Heart left ventricle (tissue), 16 donors: ENCODE measurements around the gene RTF1. TPM values are rescaled to one million over a fixed set of nuclear protein-coding genes. Genes with fewer than 3 reads are reported as not detected.
A peak's percentile ranks its signal among the peaks of the same experiment; 100 is the strongest.
"Not testable (repeated sequence)": the region's sequence is repeated elsewhere in the genome, so short reads cannot be mapped to it uniquely, and the experiment has no call there.

Source experiments
- ATAC-seq, 4 donors: fragments of 200-7000 bp; cut with Tn5 transposase; one replicate each; pipeline ENCODE4 v1.9.1; 2020 to 2022; ENCODE audit warnings: moderate library complexity in 4 of 4, mild to moderate bottlenecking in 3 of 4, moderate number of reproducible peaks in 1 of 4
- DNase-seq, 5 donors: peaks; one replicate each; pipeline ENCODE4 v3.0.0-alpha.2; 2020
- H3K27ac ChIP-seq, 12 donors: fragments of 200-600 bp; sonication (generic) in 4 of 12; one replicate each; pipeline versions ENCODE4 v1.5.0 to v1.8.0; 2016 to 2022; ENCODE audit warnings: mild to moderate bottlenecking in 2 of 12
- H3K27me3 ChIP-seq, 9 donors: fragments of 200-600 bp; sonication (generic) in 2 of 9; one replicate each; pipeline versions ENCODE4 v1.5.1 to v1.8.0; 2016 to 2022; ENCODE audit warnings: mild to moderate bottlenecking in 3 of 9
- H3K36me3 ChIP-seq, 9 donors: fragments of 200-600 bp; sonication (generic) in 2 of 9; one replicate each; pipeline versions ENCODE4 v1.5.0 to v1.8.0; 2018 to 2022; ENCODE audit warnings: mild to moderate bottlenecking in 2 of 9
- H3K4me1 ChIP-seq, 12 donors: fragments of 200-600 bp; sonication (generic) in 4 of 12; one replicate each; pipeline versions ENCODE4 v1.5.0 to v1.8.0; 2016 to 2022; ENCODE audit warnings: mild to moderate bottlenecking in 3 of 12
- H3K4me3 ChIP-seq, 12 donors: fragments of 200-600 bp; sonication (generic) in 4 of 12; one replicate each; pipeline versions ENCODE4 v1.5.0 to v1.8.0; 2017 to 2022; ENCODE audit warnings: mild to moderate bottlenecking in 9 of 12, moderate library complexity in 4 of 12
- H3K9me3 ChIP-seq, 12 donors: fragments of 200-600 bp; sonication (generic) in 4 of 12; one replicate each; pipeline versions ENCODE4 v1.5.0 to v1.8.0; 2016 to 2022; ENCODE audit warnings: mild to moderate bottlenecking in 1 of 12
- POLR2A ChIP-seq, 2 donors: fragments of 450-650 bp; IDR thresholded peaks; one replicate each; pipeline ENCODE4 v1.6.1; 2017; ENCODE audit warnings: antibody characterized with exemption in 2 of 2, mild to moderate bottlenecking in 2 of 2, moderate library complexity in 2 of 2
- WGBS, 4 donors: extraction: QIAGEN DNeasy Blood & Tissue Kit in 2 of 4; methylation state at CpG; one replicate each; pipeline versions ENCODE4 v1.1.5 to v1.1.7; 2013 to 2018; 5-methylcytosine and 5-hydroxymethylcytosine counted together
- intact Hi-C, 10 donors: fragments of 100-400 bp; cut with DNase I; formaldehyde crosslinking; loops; one replicate each; pipeline versions ENCODE4 v1.11.1 to v1.14.2; 2022
- long read RNA-seq, 3 donors: library from polyadenylated mRNA; unstranded; transcript quantifications; one replicate each; pipeline ENCODE4 v2.0.0, GENCODE V29; 2020 to 2021
- polyA plus RNA-seq, 2 donors: library from polyadenylated mRNA; stranded (reverse); fragments of 200-250 nt; gene quantifications; one replicate each; pipeline ENCODE4 v1.2.3, GENCODE V29; 2013
- total RNA-seq, 9 donors: library from RNA; depleted of rRNA in 2 of 9; stranded (reverse); fragments of >200 nt in 2 of 9; fragmentation: NEBNext Ultra II Directional in 3 of 9; extraction: Animal tissue kit (Norgen Biotek cat#: 25700) in 3 of 9; gene quantifications; one replicate each; pipeline versions ENCODE4 v1.1.0 to v1.2.4, GENCODE V29; 2016 to 2023
- TF ChIP-seq, protein P1 (sequence below), 12 donors: fragments of 200-600 bp; sonication (generic) in 4 of 12; IDR thresholded peaks; one replicate each; pipeline versions ENCODE4 v1.5.0 to v1.8.0; 2018 to 2022; ENCODE audit warnings: antibody characterized with exemption in 12 of 12, mild to moderate bottlenecking in 5 of 12
- donor health status: ischemic (EF 13 %, LVEDD 7.1; RV severe dilation, severe dysfunction).
- donor health status: healthy with polysubstance abuse.
- donor health status: DM: no; HTN: yes; CAD: no.
- donor health status: DM: no; HTN: no; CAD: no.
- donor health status: ischemic (EF 25% LVEDD 6.9; RV normal size, moderate dysfunction).
- donor health status: ischemic (EF 25% LVEDD 5.7; RV mildly dilated, moderate dysfunction).
- donor health status: healthy.
- donor health status: DM: yes; HTN: yes; CAD: no.
- donor health status: ischemic (EF 35%, LVEDD 5.7; RV mildly dilated, moderate dysfunction).
- donor health status: nonischemic (EF 11% LVEDD 7.7; RV severe dilation, severe dysfunction).
- donor health status: DM: yes; HTN: yes; CAD: no.
- donor health status: PGD.
- donor health status: ischemic (EF 29% LVEDD 5.4; RV normal size, mild dysfunction).
- donor health status: nonischemic (EF 23%, LVEDD 6.1; RV moderate dilation, normal function).

The RTF1 gene
- total RNA-seq: 10 to 100 TPM; 19.1 to 33.3 (median 28.5) TPM
- polyA plus RNA-seq: 10 to 100 TPM; 16.5 to 16.6 TPM
- long read RNA-seq, donor 1, full-length matches to known transcripts: 12 of 109 reads
- long read RNA-seq, donor 1, partial matches to known transcripts: 97 of 109 reads
- long read RNA-seq, donor 1, other reads (novel, unspliced or antisense): 0 of 109 reads
- long read RNA-seq, donor 2, full-length matches to known transcripts: 6 of 99 reads
- long read RNA-seq, donor 2, partial matches to known transcripts: 91 of 99 reads
- long read RNA-seq, donor 2, other reads (novel, unspliced or antisense): 2 of 99 reads
- long read RNA-seq, donor 3, full-length matches to known transcripts: 9 of 93 reads
- long read RNA-seq, donor 3, partial matches to known transcripts: 81 of 93 reads
- long read RNA-seq, donor 3, other reads (novel, unspliced or antisense): 3 of 93 reads

DNA sequence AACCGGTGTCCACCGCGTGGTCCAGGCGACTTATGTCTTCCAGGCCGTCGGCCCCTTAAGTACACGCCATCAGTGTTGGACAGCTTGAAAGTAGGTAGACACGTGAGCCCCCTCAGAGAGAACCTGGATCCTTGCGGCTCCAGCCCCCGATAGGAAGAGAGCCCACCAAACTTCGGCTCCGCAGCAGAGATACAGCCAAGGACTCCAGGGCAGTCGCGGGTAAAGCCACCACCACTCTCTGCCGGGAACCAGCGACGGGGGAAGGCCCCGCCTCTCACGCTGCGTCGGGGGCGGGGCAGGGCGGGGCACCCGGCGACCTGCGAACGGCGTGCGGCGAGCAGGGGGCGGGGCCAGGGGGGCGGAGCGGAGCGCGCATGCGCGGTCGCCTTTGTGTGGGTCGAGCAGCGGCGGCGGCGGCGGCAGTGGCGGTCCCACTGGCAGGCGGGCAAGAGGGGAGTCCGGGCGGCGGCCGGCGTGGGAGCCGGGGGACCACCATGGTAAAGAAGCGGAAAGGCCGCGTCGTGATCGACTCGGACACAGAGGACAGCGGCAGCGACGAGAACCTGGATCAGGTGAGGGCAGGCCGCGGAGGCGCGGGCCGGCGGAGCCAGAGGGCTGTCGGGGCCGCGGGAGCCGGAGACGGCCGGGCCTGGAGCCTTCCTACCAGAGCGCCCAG, at the start of gene RTF1:
Gene RTF1, plus strand, starts transcription at position 354 of the 676 bp plus-strand sequence. Its CDS starts 21 bp downstream, at position 375.
- DNase-seq (peak; percentile 94 to 98 (median 96)), ATAC-seq (peak; percentile 96 to 98 (median 98))
- peaks cover 5 to 38% (median 26%) of the 10 kb centered on the region in 12 donors for H3K4me1 ChIP-seq
- H3K9me3 ChIP-seq: no peaks in the 10 kb centered on the region
- no peaks in the 10 kb centered on the region for H3K27me3 ChIP-seq
- H3K27ac ChIP-seq: peak within 1 kb of the TSS; percentile 25 to 94 (median 85)
- H3K36me3 ChIP-seq: no peaks in the 10 kb centered on the region
- intact Hi-C loops: loop anchor here in 1 of 10 donors (2.0 kb wide), 1 partner anchor 14 kb away; the partner anchor contains the start of gene NDUFAF1
- WGBS, 4 donors: 0 to 1% (median 1%) methylated on average over 36 to 74 of the region's 74 CpGs
- H3K4me3 ChIP-seq: peak within 1 kb of the TSS; percentile 80 to 99 (median 98)
- TF ChIP-seq, protein P1, sequence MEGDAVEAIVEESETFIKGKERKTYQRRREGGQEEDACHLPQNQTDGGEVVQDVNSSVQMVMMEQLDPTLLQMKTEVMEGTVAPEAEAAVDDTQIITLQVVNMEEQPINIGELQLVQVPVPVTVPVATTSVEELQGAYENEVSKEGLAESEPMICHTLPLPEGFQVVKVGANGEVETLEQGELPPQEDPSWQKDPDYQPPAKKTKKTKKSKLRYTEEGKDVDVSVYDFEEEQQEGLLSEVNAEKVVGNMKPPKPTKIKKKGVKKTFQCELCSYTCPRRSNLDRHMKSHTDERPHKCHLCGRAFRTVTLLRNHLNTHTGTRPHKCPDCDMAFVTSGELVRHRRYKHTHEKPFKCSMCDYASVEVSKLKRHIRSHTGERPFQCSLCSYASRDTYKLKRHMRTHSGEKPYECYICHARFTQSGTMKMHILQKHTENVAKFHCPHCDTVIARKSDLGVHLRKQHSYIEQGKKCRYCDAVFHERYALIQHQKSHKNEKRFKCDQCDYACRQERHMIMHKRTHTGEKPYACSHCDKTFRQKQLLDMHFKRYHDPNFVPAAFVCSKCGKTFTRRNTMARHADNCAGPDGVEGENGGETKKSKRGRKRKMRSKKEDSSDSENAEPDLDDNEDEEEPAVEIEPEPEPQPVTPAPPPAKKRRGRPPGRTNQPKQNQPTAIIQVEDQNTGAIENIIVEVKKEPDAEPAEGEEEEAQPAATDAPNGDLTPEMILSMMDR (IDR thresholded peaks at IDR 0.05): no peak
- TF ChIP-seq POLR2A (IDR thresholded peaks at IDR 0.05): peak in 1 of 2 donors; percentile 86

DNA sequence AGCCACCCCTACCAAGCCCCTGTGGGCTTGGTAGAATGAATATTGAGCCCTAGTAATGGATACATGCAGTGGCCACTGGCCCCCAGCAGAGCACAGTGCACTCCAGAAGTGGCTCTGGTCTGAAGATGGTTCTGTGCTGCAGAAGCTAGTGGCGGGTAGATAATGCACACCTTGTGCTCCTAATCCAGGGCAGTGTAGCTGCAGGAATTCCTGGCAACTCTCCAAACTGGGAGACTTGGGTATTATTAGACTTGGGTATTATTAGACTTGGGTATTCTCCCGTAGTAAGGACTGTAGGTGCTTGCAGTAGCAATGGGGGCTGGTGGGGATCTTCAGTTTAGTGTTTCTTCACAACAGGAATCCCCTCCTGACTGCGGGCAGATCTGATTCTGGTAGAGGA, 49.5 kb upstream of the RTF1 start:
- Histone ChIP-seq H3K27ac (no peak overlapping the region), H3K27me3 (no peaks in the 10 kb centered on the region), H3K4me3 (no peak overlapping the region), H3K9me3 (no peaks in the 10 kb centered on the region), H3K4me1 (peaks cover 0 to 7% (median 0%) of the 10 kb centered on the region in 12 donors), H3K36me3 (peaks cover 0 to 59% (median 0%) of the 10 kb centered on the region in 9 donors)
- TF ChIP-seq POLR2A (IDR thresholded peaks at IDR 0.05): no peak
- TF ChIP-seq, protein P1 (IDR thresholded peaks at IDR 0.05): no peak
- ATAC-seq (peak; percentile 67 to 86 (median 76)), DNase-seq (peak in 2 of 5 donors; percentile 16 to 31)
- WGBS, 4 donors: 48 to 59% (median 53%) methylated on average over 3 of the region's 3 CpGs
- intact Hi-C loops: no loop called here

DNA sequence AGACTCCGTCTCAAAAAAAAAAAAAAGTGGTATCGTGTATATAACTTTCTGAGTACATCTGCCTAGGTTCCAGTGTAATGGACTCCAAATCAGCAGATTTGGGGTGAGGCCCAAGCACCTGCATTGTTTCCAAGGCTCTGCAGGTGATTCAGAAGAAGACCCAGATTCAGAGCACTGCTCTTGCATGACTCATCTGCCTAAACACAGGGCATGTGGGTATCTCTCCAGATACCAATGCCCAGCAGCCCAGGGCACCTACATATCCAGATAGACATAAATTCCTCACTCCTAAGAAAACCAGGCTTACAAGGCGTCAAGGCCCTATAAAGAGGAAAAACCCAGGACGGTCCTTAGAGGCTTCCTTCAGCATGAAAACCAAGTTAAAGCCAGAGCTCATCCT, 38.9 kb upstream of the RTF1 start:
- Histone ChIP-seq H3K4me3 (no peak overlapping the region), H3K27me3 (no peaks in the 10 kb centered on the region), H3K9me3 (no peaks in the 10 kb centered on the region), H3K27ac (no peak overlapping the region), H3K36me3 (peaks cover 0 to 37% (median 0%) of the 10 kb centered on the region in 9 donors), H3K4me1 (no peaks in the 10 kb centered on the region)
- TF ChIP-seq, protein P1 (IDR thresholded peaks at IDR 0.05): no peak
- TF ChIP-seq POLR2A (IDR thresholded peaks at IDR 0.05): no peak
- WGBS, 4 donors: 97 to 99% (median 98%) methylated on average over 4 of the region's 4 CpGs
- intact Hi-C loops: no loop called here
- DNase-seq: no peak
- ATAC-seq: no peak

DNA sequence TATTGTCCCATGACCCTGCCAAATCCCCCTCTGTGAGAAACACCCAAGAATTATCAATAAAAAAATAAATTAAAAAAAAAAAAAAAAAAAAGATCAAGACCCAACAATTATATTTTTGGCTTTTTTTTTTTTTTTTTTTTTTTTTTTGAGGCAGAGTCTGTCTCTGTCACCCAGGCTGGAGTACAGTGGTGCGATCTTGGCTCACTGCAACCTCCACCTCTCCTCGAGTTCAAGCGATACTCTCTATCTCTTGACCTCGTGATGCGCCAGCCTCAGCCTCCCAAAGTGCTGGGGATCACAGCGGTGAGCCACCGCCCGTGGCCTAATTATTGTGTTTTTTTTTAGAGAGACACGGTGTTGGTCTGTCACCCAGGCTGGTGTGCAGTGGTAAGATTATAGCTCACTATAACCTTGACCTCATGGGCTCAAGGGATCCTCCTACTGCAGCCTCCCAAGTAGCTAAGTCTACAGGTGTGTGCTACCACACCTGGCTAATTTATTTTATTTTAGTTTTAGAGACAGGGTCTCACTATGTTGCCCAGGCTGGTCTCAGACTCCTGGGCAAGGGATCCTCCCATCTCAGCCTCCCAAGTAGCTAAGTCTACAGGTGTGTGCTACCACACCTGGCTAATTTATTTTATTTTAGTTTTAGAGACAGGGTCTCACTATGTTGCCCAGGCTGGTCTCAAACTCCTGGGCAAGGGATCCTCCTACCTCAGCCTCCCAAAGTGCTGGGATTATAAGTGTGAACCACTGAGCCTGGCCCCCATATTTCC, 32.7 kb upstream of the RTF1 start:
- H3K36me3 ChIP-seq: peaks cover 0 to 45% (median 38%) of the 10 kb centered on the region in 9 donors
- H3K4me1 ChIP-seq, DNase-seq, H3K9me3 ChIP-seq, H3K4me3 ChIP-seq, H3K27ac ChIP-seq, H3K27me3 ChIP-seq, ATAC-seq, intact Hi-C loops: not testable (repeated sequence)
- 96 to 98% (median 97%) methylated on average over 9 of the region's 9 CpGs for WGBS, 4 donors
